Measurements from ENCODE around the gene ST3GAL5.

DNA sequence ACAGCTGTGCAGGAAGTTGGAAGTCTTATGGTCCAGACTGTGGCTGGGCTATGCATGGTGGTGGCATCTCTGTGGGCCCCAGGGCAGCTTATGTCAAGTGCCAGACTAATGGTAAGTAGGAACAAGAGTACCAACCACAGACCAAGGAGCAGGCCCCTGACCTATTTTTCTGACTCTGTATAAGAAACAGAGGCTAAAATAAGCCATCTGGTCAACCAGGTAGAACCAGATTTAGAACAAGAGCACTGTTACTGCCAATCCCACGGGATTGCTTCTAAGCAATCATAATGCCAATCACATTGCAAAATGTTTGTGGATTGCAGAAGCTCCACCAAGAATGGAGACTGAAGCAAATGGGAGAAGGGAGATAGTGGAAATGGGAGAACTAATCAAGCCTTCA, 11.1 kb upstream of the ST3GAL5 start:
- TF ChIP-seq, protein P1, sequence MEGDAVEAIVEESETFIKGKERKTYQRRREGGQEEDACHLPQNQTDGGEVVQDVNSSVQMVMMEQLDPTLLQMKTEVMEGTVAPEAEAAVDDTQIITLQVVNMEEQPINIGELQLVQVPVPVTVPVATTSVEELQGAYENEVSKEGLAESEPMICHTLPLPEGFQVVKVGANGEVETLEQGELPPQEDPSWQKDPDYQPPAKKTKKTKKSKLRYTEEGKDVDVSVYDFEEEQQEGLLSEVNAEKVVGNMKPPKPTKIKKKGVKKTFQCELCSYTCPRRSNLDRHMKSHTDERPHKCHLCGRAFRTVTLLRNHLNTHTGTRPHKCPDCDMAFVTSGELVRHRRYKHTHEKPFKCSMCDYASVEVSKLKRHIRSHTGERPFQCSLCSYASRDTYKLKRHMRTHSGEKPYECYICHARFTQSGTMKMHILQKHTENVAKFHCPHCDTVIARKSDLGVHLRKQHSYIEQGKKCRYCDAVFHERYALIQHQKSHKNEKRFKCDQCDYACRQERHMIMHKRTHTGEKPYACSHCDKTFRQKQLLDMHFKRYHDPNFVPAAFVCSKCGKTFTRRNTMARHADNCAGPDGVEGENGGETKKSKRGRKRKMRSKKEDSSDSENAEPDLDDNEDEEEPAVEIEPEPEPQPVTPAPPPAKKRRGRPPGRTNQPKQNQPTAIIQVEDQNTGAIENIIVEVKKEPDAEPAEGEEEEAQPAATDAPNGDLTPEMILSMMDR (IDR thresholded peaks at IDR 0.05): no peak
- no peak for TF ChIP-seq POLR2A (IDR thresholded peaks at IDR 0.05)
- no peak for TF ChIP-seq EP300 (IDR thresholded peaks at IDR 0.05)
